Adrenal gland (tissue), 12 donors: ENCODE results near the gene ANO4. TPM values are rescaled to one million over a fixed set of nuclear protein-coding genes. Genes with fewer than 3 reads are reported as not detected.
A peak's percentile ranks its signal among the peaks of the same experiment; 100 is the strongest.
"Not testable (repeated sequence)": the region's sequence is repeated elsewhere in the genome, so short reads cannot be mapped to it uniquely, and the experiment has no call there.

Source experiments
- DNase-seq, 7 donors: peaks; one replicate each; pipeline ENCODE4 v3.0.0-alpha.2; 2019 to 2020
- H3K27ac ChIP-seq, 5 donors: fragments of 200-600 bp; sonication (generic) in 4 of 5; 1 replicate in 3 of 5; 2 replicates in 2 of 5; pipeline versions ENCODE4 v1.5.1 to v1.8.0; 2016 to 2020; ENCODE audit warnings: mild to moderate bottlenecking in 1 of 5
- H3K27me3 ChIP-seq: fragments of 200-600 bp; 2 replicates; pipeline ENCODE4 v1.8.0; 2021
- H3K36me3 ChIP-seq, 2 donors: fragments of 200-600 bp; replicated peaks in 1 of 2; 1 replicate in 1 of 2; 2 replicates in 1 of 2; pipeline versions ENCODE4 v1.5.1 to v1.8.0; 2018 to 2022
- H3K4me1 ChIP-seq, 2 donors: fragments of 200-600 bp; replicated peaks in 1 of 2; 1 replicate in 1 of 2; 2 replicates in 1 of 2; pipeline versions ENCODE4 v1.5.1 to v1.8.0; 2018 to 2021
- H3K4me3 ChIP-seq, 4 donors: fragments of 200-600 bp; sonication (generic) in 3 of 4; one replicate each; pipeline ENCODE4 v1.5.1; 2016 to 2018
- H3K9me3 ChIP-seq, 3 donors: fragments of 200-600 bp; sonication (generic) in 1 of 3; replicated peaks in 1 of 3; 1 replicate in 2 of 3; 2 replicates in 1 of 3; pipeline versions ENCODE4 v1.5.1 to v1.8.0; 2016 to 2021
- POLR2A ChIP-seq, 2 donors: fragments of 450-650 bp; IDR thresholded peaks; one replicate each; pipeline ENCODE4 v1.6.1; 2017; ENCODE audit warnings: antibody characterized with exemption in 2 of 2, mild to moderate bottlenecking in 2 of 2, moderate library complexity in 1 of 2
- WGBS, 4 donors: extraction: QIAGEN DNeasy Blood & Tissue Kit in 2 of 4; methylation state at CpG; one replicate each; pipeline versions ENCODE4 v1.1.5 to v1.1.7; 2013 to 2017; 5-methylcytosine and 5-hydroxymethylcytosine counted together
- intact Hi-C, 2 donors: fragments of 100-400 bp; cut with DNase I; formaldehyde crosslinking; loops; one replicate each; pipeline versions ENCODE4 v1.14.1 to v1.15.0; 2022 to 2023
- polyA plus RNA-seq, 3 donors: library from polyadenylated mRNA; stranded (reverse); fragments of 200-250 nt in 2 of 3; fragments of 350-450 nt in 1 of 3; fragmentation: Illumina TruSeq in 1 of 3; extraction: RNeasy Lipid Tissue Mini Kit (QIAGEN cat#74804) in 1 of 3; gene quantifications; one replicate each; pipeline ENCODE4 v1.2.3, GENCODE V29; 2013 to 2014
- total RNA-seq, 9 donors: library from RNA; depleted of rRNA in 4 of 9; stranded (reverse); fragments of >200 nt in 4 of 9; fragments of 120-200 nt in 1 of 9; fragmentation: NEBNext Ultra II Directional in 1 of 9; extraction: Animal tissue kit (Norgen Biotek cat#: 25700) in 1 of 9; gene quantifications; one replicate each; pipeline versions ENCODE4 v1.1.0 to v1.2.4, GENCODE V29; 2013 to 2023
- TF ChIP-seq, protein P1 (sequence below), 6 experiments: fragments of 450-650 bp in 4 of 6; fragments of 200-600 bp in 2 of 6; sonication (generic) in 1 of 6; IDR thresholded peaks; 1 replicate in 5 of 6; 2 replicates in 1 of 6; pipeline versions ENCODE4 v1.5.1 to v1.8.0; 2016 to 2021; ENCODE audit warnings: antibody characterized with exemption in 6 of 6, mild to moderate bottlenecking in 2 of 6, moderate library complexity in 1 of 6
- donor health status: healthy with polysubstance abuse.
- donor health status: Bipolar disorder and iron deficiency.
- donor health status: DM: yes; HTN: yes; CAD: no.
- donor health status: DM: no; HTN: no; CAD: no.
- donor health status: DM: no; HTN: no; CAD: no.
- donor health status: DM: yes; HTN: yes; CAD: no.

The ANO4 gene
- total and polyA plus RNA-seq, 12 donors = 5.6 to 37.4 (median 10.2) TPM

GRCh38 chr12:101082706-101083105 lies 288.1 kb downstream of the ANO4 start:
- Histone ChIP-seq H3K27ac (peak overlapping the region in 1 of 5 donors; percentile 20), H3K4me1 (peaks cover 0 to 22% of the 10 kb centered on the region in 2 donors), H3K36me3 (no peaks in the 10 kb centered on the region), H3K9me3 (no peaks in the 10 kb centered on the region), H3K27me3 (no peaks in the 10 kb centered on the region), H3K4me3 (no peak overlapping the region)
- intact Hi-C loops = no loop called here
- 39 to 68% (median 44%) methylated on average over 3 of the region's 3 CpGs for WGBS, 4 donors
- no peak for DNase-seq
- TF ChIP-seq, protein P1, sequence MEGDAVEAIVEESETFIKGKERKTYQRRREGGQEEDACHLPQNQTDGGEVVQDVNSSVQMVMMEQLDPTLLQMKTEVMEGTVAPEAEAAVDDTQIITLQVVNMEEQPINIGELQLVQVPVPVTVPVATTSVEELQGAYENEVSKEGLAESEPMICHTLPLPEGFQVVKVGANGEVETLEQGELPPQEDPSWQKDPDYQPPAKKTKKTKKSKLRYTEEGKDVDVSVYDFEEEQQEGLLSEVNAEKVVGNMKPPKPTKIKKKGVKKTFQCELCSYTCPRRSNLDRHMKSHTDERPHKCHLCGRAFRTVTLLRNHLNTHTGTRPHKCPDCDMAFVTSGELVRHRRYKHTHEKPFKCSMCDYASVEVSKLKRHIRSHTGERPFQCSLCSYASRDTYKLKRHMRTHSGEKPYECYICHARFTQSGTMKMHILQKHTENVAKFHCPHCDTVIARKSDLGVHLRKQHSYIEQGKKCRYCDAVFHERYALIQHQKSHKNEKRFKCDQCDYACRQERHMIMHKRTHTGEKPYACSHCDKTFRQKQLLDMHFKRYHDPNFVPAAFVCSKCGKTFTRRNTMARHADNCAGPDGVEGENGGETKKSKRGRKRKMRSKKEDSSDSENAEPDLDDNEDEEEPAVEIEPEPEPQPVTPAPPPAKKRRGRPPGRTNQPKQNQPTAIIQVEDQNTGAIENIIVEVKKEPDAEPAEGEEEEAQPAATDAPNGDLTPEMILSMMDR (IDR thresholded peaks at IDR 0.05) = no peak
- TF ChIP-seq POLR2A (IDR thresholded peaks at IDR 0.05) = no peak

- WGBS, 4 donors = 56 to 80% (median 63%) methylated on average over 11 of the region's 11 CpGs
- H3K36me3 ChIP-seq = no peaks in the 10 kb centered on the region
- H3K27ac ChIP-seq = no peak overlapping the region
- peak in 1 of 7 donors; percentile 21 for DNase-seq
- no peaks in the 10 kb centered on the region for H3K9me3 ChIP-seq
- no peaks in the 10 kb centered on the region for H3K27me3 ChIP-seq
- H3K4me1 ChIP-seq = peaks cover 0 to 10% of the 10 kb centered on the region in 2 donors
- intact Hi-C loops = no loop called here
- H3K4me3 ChIP-seq = no peak overlapping the region
- TF ChIP-seq, protein P1 (IDR thresholded peaks at IDR 0.05) = no peak
- no peak for TF ChIP-seq POLR2A (IDR thresholded peaks at IDR 0.05)
These were observed 292.0 kb downstream of the ANO4 start for GRCh38 chr12:101086490-101087135.

- no peak overlapping the region for H3K27ac ChIP-seq
- no peaks in the 10 kb centered on the region for H3K9me3 ChIP-seq
- peaks cover 0 to 5% of the 10 kb centered on the region in 2 donors for H3K4me1 ChIP-seq
- WGBS, 4 donors = 59 to 86% (median 78%) methylated on average over 5 of the region's 5 CpGs
- H3K4me3 ChIP-seq = no peak overlapping the region
- H3K27me3 ChIP-seq = no peaks in the 10 kb centered on the region
- no peak for TF ChIP-seq POLR2A (IDR thresholded peaks at IDR 0.05)
- TF ChIP-seq, protein P1 (IDR thresholded peaks at IDR 0.05) = no peak
- intact Hi-C loops = no loop called here
- H3K36me3 ChIP-seq = no peaks in the 10 kb centered on the region
- DNase-seq = peak in 2 of 7 donors; percentile 30 to 32
These were observed 293.3 kb downstream of the ANO4 start for GRCh38 chr12:101087920-101088319.

- intact Hi-C loops = no loop called here
- Histone ChIP-seq H3K27ac (no peak overlapping the region), H3K27me3 (no peaks in the 10 kb centered on the region), H3K4me3 (no peak overlapping the region), H3K36me3 (no peaks in the 10 kb centered on the region), H3K4me1 (no peaks in the 10 kb centered on the region), H3K9me3 (no peaks in the 10 kb centered on the region)
- WGBS, 4 donors = 83 to 90% (median 89%) methylated on average over 3 of the region's 3 CpGs
- TF ChIP-seq POLR2A (IDR thresholded peaks at IDR 0.05) = no peak
- TF ChIP-seq, protein P1 (IDR thresholded peaks at IDR 0.05) = no peak
- DNase-seq = no peak
These were observed 294.7 kb downstream of the ANO4 start for GRCh38 chr12:101089271-101089670.

DNA sequence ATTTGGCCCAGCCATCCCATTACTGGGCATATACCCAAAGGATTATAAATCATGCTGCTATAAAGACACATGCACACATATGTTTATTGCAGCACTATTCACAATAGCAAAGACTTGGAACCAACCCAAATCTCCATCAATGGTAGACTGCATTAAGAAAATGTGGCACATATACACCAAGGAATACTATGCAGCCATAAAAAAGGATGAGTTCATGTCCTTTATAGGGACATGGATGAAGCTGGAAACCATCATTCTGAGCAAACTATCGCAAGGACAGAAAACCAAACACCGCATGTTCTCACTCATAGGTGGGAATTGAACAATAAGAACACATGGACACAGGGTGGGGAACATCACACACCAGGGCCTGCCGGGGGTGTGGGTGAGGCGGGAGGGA lies 295.6 kb downstream of the ANO4 start:
- H3K4me1 ChIP-seq, H3K36me3 ChIP-seq, H3K27ac ChIP-seq, intact Hi-C loops, H3K9me3 ChIP-seq, H3K4me3 ChIP-seq, H3K27me3 ChIP-seq, DNase-seq: not testable (repeated sequence)
- 92 to 100% (median 97%) methylated on average over 3 to 4 of the region's 4 CpGs for WGBS, 4 donors
